Activated naive CD8-positive, alpha-beta T cell (primary cell): Measurements from ENCODE around the gene NRARP.
"Not testable (repeated sequence)": the region's sequence is repeated elsewhere in the genome, so short reads cannot be mapped to it uniquely, and the experiment has no call there.

Experiments used
- H3K27ac Mint-ChIP-seq: one replicate; pipeline ENCODE4 v1.8.0; 2021; ENCODE audit warnings: mixed read lengths
- H3K27me3 Mint-ChIP-seq: one replicate; pipeline ENCODE4 v1.8.0; 2021; ENCODE audit warnings: mixed read lengths
- H3K36me3 Mint-ChIP-seq: one replicate; pipeline ENCODE4 v1.8.0; 2021; ENCODE audit warnings: mixed read lengths
- H3K4me1 Mint-ChIP-seq: one replicate; pipeline ENCODE4 v1.8.0; 2021; ENCODE audit warnings: low read depth, mixed read lengths
- H3K4me3 Mint-ChIP-seq: one replicate; pipeline ENCODE4 v1.8.0; 2021; ENCODE audit warnings: mild to moderate bottlenecking, mixed read lengths
- H3K9me3 Mint-ChIP-seq: one replicate; pipeline ENCODE4 v1.8.0; 2021; ENCODE audit warnings: low read depth, mixed read lengths

Gene NRARP

GRCh38 chr9:137270929-137271695 is 31.0 kb downstream of the NRARP start:
- Mint-ChIP-seq H3K27ac (peak overlapping the region; percentile 2), H3K27me3 (no peaks in the 10 kb centered on the region), H3K36me3 (peaks cover 12% of the 10 kb centered on the region)

GRCh38 chr9:137269231-137269772 is 32.8 kb downstream of the NRARP start:
- Mint-ChIP-seq H3K27ac (no peak overlapping the region), H3K27me3 (no peaks in the 10 kb centered on the region), H3K36me3 (peaks cover 12% of the 10 kb centered on the region), H3K9me3 (no peaks in the 10 kb centered on the region), H3K4me1 (peaks cover 6% of the 10 kb centered on the region), H3K4me3 (no peak overlapping the region)

More at GRCh38 chr9:137270929-137271695, 31.0 kb downstream of the NRARP start:
- Mint-ChIP-seq H3K4me3 (peak overlapping the region; percentile 4), H3K9me3 (no peaks in the 10 kb centered on the region), H3K4me1 (peaks cover 14% of the 10 kb centered on the region)

- Mint-ChIP-seq H3K27ac (no peak overlapping the region), H3K9me3 (no peaks in the 10 kb centered on the region), H3K36me3 (peaks cover 12% of the 10 kb centered on the region), H3K27me3 (no peaks in the 10 kb centered on the region), H3K4me3 (no peak overlapping the region), H3K4me1 (peaks cover 6% of the 10 kb centered on the region)
These were observed 33.4 kb downstream of the NRARP start for GRCh38 chr9:137268538-137269201.

GRCh38 chr9:137267933-137268355 is 34.1 kb downstream of the NRARP start:
- peaks cover 12% of the 10 kb centered on the region for H3K36me3 Mint-ChIP-seq
- H3K4me3 Mint-ChIP-seq, result no peak overlapping the region
- H3K27ac Mint-ChIP-seq, result no peak overlapping the region
- no peaks in the 10 kb centered on the region for H3K27me3 Mint-ChIP-seq
- no peaks in the 10 kb centered on the region for H3K9me3 Mint-ChIP-seq
- H3K4me1 Mint-ChIP-seq, result peaks cover 6% of the 10 kb centered on the region

- peaks cover 13% of the 10 kb centered on the region for H3K36me3 Mint-ChIP-seq
- H3K4me3 Mint-ChIP-seq, result no peak overlapping the region
- H3K27ac Mint-ChIP-seq, result no peak overlapping the region
- H3K9me3 Mint-ChIP-seq, result no peaks in the 10 kb centered on the region
- H3K27me3 Mint-ChIP-seq, result no peaks in the 10 kb centered on the region
- peaks cover 6% of the 10 kb centered on the region for H3K4me1 Mint-ChIP-seq
These were observed 35.3 kb downstream of the NRARP start for GRCh38 chr9:137266585-137267453.

GRCh38 chr9:137266162-137266527 is 35.9 kb downstream of the NRARP start:
- Mint-ChIP-seq H3K9me3 (no peaks in the 10 kb centered on the region), H3K27me3 (no peaks in the 10 kb centered on the region), H3K4me1 (peaks cover 3% of the 10 kb centered on the region), H3K36me3 (peaks cover 17% of the 10 kb centered on the region), H3K4me3 (no peak overlapping the region), H3K27ac (no peak overlapping the region)

GRCh38 chr9:137265496-137266161 is 36.4 kb downstream of the NRARP start:
- peaks cover 17% of the 10 kb centered on the region for H3K36me3 Mint-ChIP-seq
- no peak overlapping the region for H3K4me3 Mint-ChIP-seq

GRCh38 chr9:137264067-137264466 is 38.0 kb downstream of the NRARP start:
- Mint-ChIP-seq H3K4me3 (no peak overlapping the region), H3K27ac (no peak overlapping the region), H3K36me3 (peaks cover 10% of the 10 kb centered on the region), H3K9me3 (no peaks in the 10 kb centered on the region), H3K27me3 (no peaks in the 10 kb centered on the region), H3K4me1 (peaks cover 2% of the 10 kb centered on the region)

More at GRCh38 chr9:137265496-137266161, 36.4 kb downstream of the NRARP start:
- H3K27me3 Mint-ChIP-seq, result no peaks in the 10 kb centered on the region
- H3K9me3 Mint-ChIP-seq, result no peaks in the 10 kb centered on the region
- H3K27ac Mint-ChIP-seq, result no peak overlapping the region
- peaks cover 2% of the 10 kb centered on the region for H3K4me1 Mint-ChIP-seq

- Mint-ChIP-seq H3K9me3 (no peaks in the 10 kb centered on the region), H3K4me1 (peaks cover 2% of the 10 kb centered on the region), H3K27ac (no peak overlapping the region), H3K36me3 (peaks cover 5% of the 10 kb centered on the region), H3K4me3 (no peak overlapping the region), H3K27me3 (no peaks in the 10 kb centered on the region)
These were observed 38.6 kb downstream of the NRARP start for GRCh38 chr9:137263506-137263905.

GRCh38 chr9:137262909-137263285 is 39.2 kb downstream of the NRARP start:
- Mint-ChIP-seq H3K9me3 (no peaks in the 10 kb centered on the region), H3K27me3 (no peaks in the 10 kb centered on the region), H3K4me3 (no peak overlapping the region), H3K4me1 (peaks cover 2% of the 10 kb centered on the region), H3K36me3 (peaks cover 5% of the 10 kb centered on the region), H3K27ac (no peak overlapping the region)

- not testable (repeated sequence) for H3K4me1 Mint-ChIP-seq, H3K36me3 Mint-ChIP-seq, H3K27me3 Mint-ChIP-seq, H3K4me3 Mint-ChIP-seq, H3K27ac Mint-ChIP-seq, H3K9me3 Mint-ChIP-seq
These were observed 39.7 kb downstream of the NRARP start for GRCh38 chr9:137262173-137262908.

GRCh38 chr9:137256856-137257255 is 45.2 kb downstream of the NRARP start:
- no peaks in the 10 kb centered on the region for H3K27me3 Mint-ChIP-seq
- H3K4me3 Mint-ChIP-seq, result peak overlapping the region; percentile 87
- no peaks in the 10 kb centered on the region for H3K9me3 Mint-ChIP-seq
- H3K4me1 Mint-ChIP-seq, result peaks cover 16% of the 10 kb centered on the region
- H3K36me3 Mint-ChIP-seq, result peaks cover 4% of the 10 kb centered on the region
- H3K27ac Mint-ChIP-seq, result no peak overlapping the region

GRCh38 chr9:137256362-137256761 is 45.7 kb downstream of the NRARP start:
- peaks cover 14% of the 10 kb centered on the region for H3K4me1 Mint-ChIP-seq

More at GRCh38 chr9:137256362-137256761, 45.7 kb downstream of the NRARP start:
- Mint-ChIP-seq H3K27ac (no peak overlapping the region), H3K9me3 (no peaks in the 10 kb centered on the region), H3K27me3 (no peaks in the 10 kb centered on the region), H3K36me3 (no peaks in the 10 kb centered on the region), H3K4me3 (peak overlapping the region; percentile 87)
